NK-92 (cell line): Measurements from ENCODE around the gene CPD.
"Not testable (repeated sequence)": the region's sequence is repeated elsewhere in the genome, so short reads cannot be mapped to it uniquely, and the experiment has no call there.

Source experiments
- DNase-seq: peaks from one replicate; lab custom pipeline; 2025; ENCODE audit not compliant: unreplicated experiment; lab: John Stamatoyannopoulos, UW

CPD gene

GRCh38 chr17:30382345-30382744, 3.6 kb downstream of the CPD start:
- DNase-seq, result no peak

- no peak for DNase-seq
Measured at GRCh38 chr17:30388321-30389179, 9.8 kb downstream of the CPD start.

GRCh38 chr17:30389756-30390300, 11.1 kb downstream of the CPD start:
- no peak for DNase-seq

- DNase-seq, result no peak
Measured at GRCh38 chr17:30391534-30391933, 12.8 kb downstream of the CPD start.

- DNase-seq, result no peak
Measured at GRCh38 chr17:30393491-30393890, 14.8 kb downstream of the CPD start.

GRCh38 chr17:30393911-30394867, 15.5 kb downstream of the CPD start:
- DNase-seq, result no peak

- DNase-seq, result no peak
Measured at GRCh38 chr17:30395398-30396022, 16.8 kb downstream of the CPD start.

GRCh38 chr17:30396129-30396528, 17.4 kb downstream of the CPD start:
- no peak for DNase-seq

- DNase-seq, result no peak
Measured at GRCh38 chr17:30396612-30397011, 17.9 kb downstream of the CPD start.

GRCh38 chr17:30398328-30399041, 19.8 kb downstream of the CPD start:
- DNase-seq, result no peak

GRCh38 chr17:30401097-30401496, 22.4 kb downstream of the CPD start:
- no peak for DNase-seq

GRCh38 chr17:30405161-30405560, 26.4 kb downstream of the CPD start:
- no peak for DNase-seq

GRCh38 chr17:30410627-30411026, 31.9 kb downstream of the CPD start:
- not testable (repeated sequence) for DNase-seq

- not testable (repeated sequence) for DNase-seq
Measured at GRCh38 chr17:30412008-30412496, 33.3 kb downstream of the CPD start.

- no peak for DNase-seq
Measured at GRCh38 chr17:30413109-30413508, 34.4 kb downstream of the CPD start.

GRCh38 chr17:30414486-30414885, 35.8 kb downstream of the CPD start:
- DNase-seq, result no peak

GRCh38 chr17:30415491-30415890, 36.8 kb downstream of the CPD start:
- no peak for DNase-seq

- not testable (repeated sequence) for DNase-seq
Measured at GRCh38 chr17:30418070-30418469, 39.3 kb downstream of the CPD start.

GRCh38 chr17:30421592-30421991, 42.9 kb downstream of the CPD start:
- no peak for DNase-seq

GRCh38 chr17:30422171-30422570, 43.4 kb downstream of the CPD start:
- DNase-seq, result no peak
